Measurements from ENCODE around the gene STX8.

GRCh38 chr17:9233761-9234160, 341.9 kb downstream of the STX8 start:
- TF ChIP-seq CTCF (IDR thresholded peaks at IDR 0.05) (no peak), ZFX (IDR thresholded peaks at IDR 0.05; ENCODE audit: borderline replicate concordance) (no peak)

Data from 22Rv1 (cell line).